Measurements from ENCODE around the gene ANOS1. TPM values are rescaled to one million over a fixed set of nuclear protein-coding genes. Genes with fewer than 3 reads are reported as not detected.
A peak's percentile ranks its signal among the peaks of the same experiment; 100 is the strongest.

ANOS1 gene
- total RNA-seq, 1 donor from 2014 or later, result 5.9 TPM

GRCh38 chrX:8738588-8739189 lies 6.8 kb upstream of the ANOS1 start:
- Mint-ChIP-seq H3K27me3 (peaks cover 32% of the 10 kb centered on the region), H3K27ac (no peak overlapping the region), H3K36me3 (ENCODE audit: insufficient read depth) (no peaks in the 10 kb centered on the region), H3K4me1 (ENCODE audit: low read depth) (no peaks in the 10 kb centered on the region), H3K9me3 (ENCODE audit: low read depth) (no peaks in the 10 kb centered on the region), H3K4me3 (ENCODE audit: low read depth) (no peak overlapping the region)
- no peak for DNase-seq (ENCODE audit: low spot score, unreplicated experiment)
- peak; percentile 82 for TF ChIP-seq CTCF (IDR thresholded peaks at IDR 0.05; ENCODE audit: unreplicated experiment)

- peaks cover 40% of the 10 kb centered on the region for H3K27me3 Mint-ChIP-seq
- H3K9me3 Mint-ChIP-seq (ENCODE audit: low read depth), result no peaks in the 10 kb centered on the region
- peaks cover 2% of the 10 kb centered on the region for H3K4me1 Mint-ChIP-seq (ENCODE audit: low read depth)
- no peak overlapping the region for H3K27ac Mint-ChIP-seq
- no peak for DNase-seq (ENCODE audit: low spot score, unreplicated experiment)
- H3K36me3 Mint-ChIP-seq (ENCODE audit: insufficient read depth), result no peaks in the 10 kb centered on the region
- no peak for TF ChIP-seq CTCF (IDR thresholded peaks at IDR 0.05; ENCODE audit: unreplicated experiment)
- no peak overlapping the region for H3K4me3 Mint-ChIP-seq (ENCODE audit: low read depth)
These were observed 5.9 kb upstream of the ANOS1 start for GRCh38 chrX:8737883-8738282.

GRCh38 chrX:8730812-8731558 lies 952 bp downstream of the ANOS1 start:
- Mint-ChIP-seq H3K4me1 (ENCODE audit: low read depth) (peaks cover 8% of the 10 kb centered on the region), H3K9me3 (ENCODE audit: low read depth) (no peaks in the 10 kb centered on the region), H3K36me3 (ENCODE audit: insufficient read depth) (no peaks in the 10 kb centered on the region), H3K27ac (no peak overlapping the region), H3K27me3 (peaks cover 75% of the 10 kb centered on the region), H3K4me3 (ENCODE audit: low read depth) (peak overlapping the region; percentile 72)
- DNase-seq (ENCODE audit: low spot score, unreplicated experiment), result no peak
- no peak for TF ChIP-seq CTCF (IDR thresholded peaks at IDR 0.05; ENCODE audit: unreplicated experiment)

- H3K27me3 Mint-ChIP-seq, result peaks cover 72% of the 10 kb centered on the region
- no peaks in the 10 kb centered on the region for H3K36me3 Mint-ChIP-seq (ENCODE audit: insufficient read depth)
- TF ChIP-seq CTCF (IDR thresholded peaks at IDR 0.05; ENCODE audit: unreplicated experiment), result no peak
- H3K9me3 Mint-ChIP-seq (ENCODE audit: low read depth), result no peaks in the 10 kb centered on the region
- no peak overlapping the region for H3K27ac Mint-ChIP-seq
- H3K4me1 Mint-ChIP-seq (ENCODE audit: low read depth), result peaks cover 8% of the 10 kb centered on the region
- DNase-seq (ENCODE audit: low spot score, unreplicated experiment), result no peak
- H3K4me3 Mint-ChIP-seq (ENCODE audit: low read depth), result peak overlapping the region; percentile 72
These were observed 2.1 kb downstream of the ANOS1 start for GRCh38 chrX:8729811-8730210.

GRCh38 chrX:8728932-8729535 lies 2.9 kb downstream of the ANOS1 start:
- no peak for TF ChIP-seq CTCF (IDR thresholded peaks at IDR 0.05; ENCODE audit: unreplicated experiment)
- no peaks in the 10 kb centered on the region for H3K36me3 Mint-ChIP-seq (ENCODE audit: insufficient read depth)
- H3K27me3 Mint-ChIP-seq, result peaks cover 75% of the 10 kb centered on the region
- no peak overlapping the region for H3K4me3 Mint-ChIP-seq (ENCODE audit: low read depth)
- no peak for DNase-seq (ENCODE audit: low spot score, unreplicated experiment)
- no peaks in the 10 kb centered on the region for H3K9me3 Mint-ChIP-seq (ENCODE audit: low read depth)
- H3K4me1 Mint-ChIP-seq (ENCODE audit: low read depth), result peaks cover 8% of the 10 kb centered on the region
- H3K27ac Mint-ChIP-seq, result no peak overlapping the region

Data from progenitor cell of endocrine pancreas (in vitro differentiated cells).